CD4-positive, alpha-beta T cell (primary cell): ENCODE data around the gene CFAP70. TPM values are rescaled to one million over a fixed set of nuclear protein-coding genes. Genes with fewer than 3 reads are reported as not detected.

Experiments used
- ATAC-seq: fragments of 200-7000 bp; cut with Tn5 transposase; one replicate; pipeline ENCODE4 v1.10.0; 2022; ENCODE audit warnings: mild to moderate bottlenecking; ENCODE audit not compliant: poor library complexity
- CTCF ChIA-PET: fragments of 350-600 bp; sonication (Branson Sonifier 250); formaldehyde crosslinking; loops from one replicate; lab custom pipeline; 2021; ENCODE audit warnings: antibody characterized with exemption, inconsistent platforms; lab: Charles Lee
- POLR2A ChIA-PET: fragments of 350-600 bp; sonication (Branson Sonifier 250); formaldehyde crosslinking; loops from one replicate; lab custom pipeline; 2021; ENCODE audit warnings: antibody characterized with exemption, inconsistent platforms; lab: Charles Lee
- DNase-seq, 14 experiments: peaks; one replicate each; pipeline ENCODE4 v3.0.0-alpha.2; 2013 to 2020; ENCODE audit warnings: mixed read lengths in 2 of 14
- H3K27ac ChIP-seq, 2 donors: one replicate each; pipeline versions ENCODE4 v1.5.1 to v1.7.0; 2013; ENCODE audit warnings: low read length in 2 of 2, low read depth in 1 of 2, mild to moderate bottlenecking in 1 of 2
- H3K27me3 ChIP-seq, 2 experiments: 1 replicate in 1 of 2; 2 replicates in 1 of 2; pipeline versions ENCODE4 v1.6.1 to v1.7.0; 2013; ENCODE audit warnings: low read length in 2 of 2, control low read depth in 1 of 2, mild to moderate bottlenecking in 1 of 2, moderate library complexity in 1 of 2; ENCODE audit not compliant: insufficient read depth in 2 of 2, control insufficient read depth in 1 of 2
- H3K36me3 ChIP-seq: one replicate; pipeline ENCODE4 v1.6.1; 2013; ENCODE audit warnings: low read length, control low read depth; ENCODE audit not compliant: insufficient read depth
- H3K4me1 ChIP-seq: one replicate; pipeline ENCODE4 v1.6.1; 2013; ENCODE audit warnings: low read length, control low read depth; ENCODE audit not compliant: insufficient read depth
- H3K4me3 ChIP-seq: one replicate; pipeline ENCODE4 v1.5.1; 2013; ENCODE audit warnings: mild to moderate bottlenecking, low read length, moderate library complexity
- H3K9me3 ChIP-seq, 2 experiments: 1 replicate in 1 of 2; 2 replicates in 1 of 2; pipeline versions ENCODE4 v1.6.1 to v1.7.0; 2013; ENCODE audit warnings: low read length in 2 of 2, mild to moderate bottlenecking in 2 of 2, control low read depth in 1 of 2, moderate library complexity in 1 of 2; ENCODE audit not compliant: control insufficient read depth in 1 of 2, insufficient read depth in 1 of 2
- H3K27ac Mint-ChIP-seq: one replicate; pipeline ENCODE4 v1.8.0; 2020; ENCODE audit warnings: mixed read lengths
- H3K27me3 Mint-ChIP-seq: one replicate; pipeline ENCODE4 v1.8.0; 2021; ENCODE audit warnings: mixed read lengths
- H3K36me3 Mint-ChIP-seq: one replicate; pipeline ENCODE4 v1.8.0; 2021; ENCODE audit warnings: low read depth, mixed read lengths
- H3K4me1 Mint-ChIP-seq: one replicate; pipeline ENCODE4 v1.8.0; 2021; ENCODE audit warnings: low read depth, mixed read lengths
- H3K4me3 Mint-ChIP-seq: one replicate; pipeline ENCODE4 v1.8.0; 2020; ENCODE audit warnings: mild to moderate bottlenecking, mixed read lengths
- H3K9me3 Mint-ChIP-seq: one replicate; pipeline ENCODE4 v1.8.0; 2020; ENCODE audit warnings: mixed read lengths
- CTCF ChIP-seq: fragments of 200-600 bp; IDR thresholded peaks from one replicate; pipeline ENCODE4 v1.8.0; 2022; ENCODE audit warnings: antibody characterized with exemption, mild to moderate bottlenecking
- intact Hi-C, 2 experiments: fragments of 100-400 bp; cut with DNase I in 1 of 2; cut with micrococcal nuclease in 1 of 2; formaldehyde crosslinking; loops; one replicate each; pipeline versions ENCODE4 v1.15.1 to v1.9.0; 2023 to 2025; cut with DNase I, micrococcal nuclease
- total RNA-seq, 174 experiments: library from RNA in 2 of 174; stranded (reverse) in 2 of 174; gene quantifications; one replicate each; pipeline ENCODE4 v1.2.3 and lab custom pipeline; 2021 to 2026

CFAP70 gene
- total RNA-seq, 2 experiments from 2014 or later, result 2.6 TPM

DNA sequence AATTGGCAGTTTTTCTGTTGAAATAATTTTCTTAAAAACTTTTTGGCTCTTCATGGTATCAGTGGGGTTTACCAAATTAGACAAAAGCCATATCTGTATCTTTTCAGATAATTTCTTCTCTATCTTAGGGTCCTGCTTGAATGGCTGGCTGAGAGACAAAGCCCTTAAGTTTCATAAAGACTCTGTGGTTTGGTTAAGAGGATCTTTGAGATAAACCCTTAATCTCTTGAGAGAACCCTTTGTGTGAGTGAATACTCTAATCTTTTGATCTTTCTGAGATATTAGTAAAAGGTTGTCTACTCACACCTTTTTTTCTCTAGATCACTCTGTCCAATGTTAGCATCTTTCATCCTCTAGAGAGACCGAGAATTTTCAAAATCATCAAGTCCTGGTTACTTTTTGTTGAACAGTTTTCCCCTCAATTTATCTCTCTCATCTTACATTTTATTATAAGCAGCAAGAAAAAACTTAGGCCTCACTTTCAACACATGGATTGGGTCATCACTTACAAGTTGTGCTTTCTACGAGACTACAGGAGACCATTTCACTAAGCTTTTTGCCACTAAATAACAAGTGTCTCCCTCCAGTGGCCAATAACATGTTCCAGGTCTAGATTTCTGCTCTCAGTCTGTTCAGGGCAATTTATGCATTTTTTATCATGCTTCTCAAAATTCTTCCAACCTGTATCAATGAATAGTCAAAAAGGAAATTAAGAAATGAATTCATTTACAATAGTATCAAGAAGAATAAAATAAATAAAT is 140.1 kb downstream of the CFAP70 start:
- H3K4me3 Mint-ChIP-seq, result no peak overlapping the region
- Histone ChIP-seq H3K9me3 (no peaks in the 10 kb centered on the region), H3K27me3 (no peaks in the 10 kb centered on the region), H3K4me3 (no peak overlapping the region), H3K36me3 (peaks cover 21% of the 10 kb centered on the region), H3K27ac (no peak overlapping the region), H3K4me1 (no peaks in the 10 kb centered on the region)
- no peaks in the 10 kb centered on the region for H3K4me1 Mint-ChIP-seq
- H3K36me3 Mint-ChIP-seq, result peaks cover 63% of the 10 kb centered on the region
- ATAC-seq (no peak), DNase-seq (peak in 2 of 14 experiments; percentile 5 to 8)
- CTCF ChIA-PET, result interaction anchor here (1.3 kb wide), 1 partner anchor 15 kb away, joined by 3 read pairs; no protein-coding TSS in a partner anchor
- no peaks in the 10 kb centered on the region for H3K27me3 Mint-ChIP-seq
- POLR2A ChIA-PET, result no interaction called here
- no peaks in the 10 kb centered on the region for H3K9me3 Mint-ChIP-seq
- intact Hi-C loops, result no loop called here
- no peak for TF ChIP-seq CTCF
- H3K27ac Mint-ChIP-seq, result no peak overlapping the region

DNA sequence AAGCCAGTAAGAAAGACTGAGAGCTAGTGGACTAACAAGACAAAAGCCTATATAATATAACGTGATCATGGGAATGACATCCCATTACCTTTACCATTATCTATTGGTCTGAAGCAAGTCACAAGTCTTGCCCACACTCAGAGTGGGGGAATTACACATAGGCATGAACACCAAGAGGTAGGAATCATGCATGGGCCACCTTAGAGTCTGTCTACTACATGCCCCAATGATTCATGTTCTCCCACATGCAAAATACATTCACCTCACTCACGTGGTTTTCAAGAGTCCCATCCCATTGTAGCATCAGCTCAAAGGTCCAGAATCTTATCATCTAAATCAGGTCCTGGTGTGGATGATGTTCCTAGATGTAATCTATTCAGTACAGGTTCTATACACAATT is 141.0 kb downstream of the CFAP70 start:
- Histone ChIP-seq H3K27ac (no peak overlapping the region), H3K4me1 (no peaks in the 10 kb centered on the region), H3K9me3 (no peaks in the 10 kb centered on the region), H3K36me3 (peaks cover 21% of the 10 kb centered on the region), H3K27me3 (no peaks in the 10 kb centered on the region), H3K4me3 (no peak overlapping the region)
- no peak for DNase-seq
- ChIA-PET POLR2A (no interaction called here), CTCF (interaction anchor here (1.3 kb wide), 1 partner anchor 14 kb away, joined by 3 read pairs; no protein-coding TSS in a partner anchor)
- TF ChIP-seq CTCF, result no peak
- no peak overlapping the region for H3K27ac Mint-ChIP-seq
- H3K27me3 Mint-ChIP-seq, result no peaks in the 10 kb centered on the region
- no peak for ATAC-seq
- H3K4me3 Mint-ChIP-seq, result no peak overlapping the region
- intact Hi-C loops, result no loop called here
- no peaks in the 10 kb centered on the region for H3K4me1 Mint-ChIP-seq
- peaks cover 73% of the 10 kb centered on the region for H3K36me3 Mint-ChIP-seq
- no peaks in the 10 kb centered on the region for H3K9me3 Mint-ChIP-seq

GRCh38 chr10:73215749-73216148 is 142.9 kb downstream of the CFAP70 start:
- no peak overlapping the region for H3K4me3 ChIP-seq
- no peak overlapping the region for H3K27ac ChIP-seq
- H3K9me3 Mint-ChIP-seq, result no peaks in the 10 kb centered on the region
- POLR2A ChIA-PET, result no interaction called here
- H3K9me3 ChIP-seq, result no peaks in the 10 kb centered on the region
- peaks cover 82% of the 10 kb centered on the region for H3K36me3 Mint-ChIP-seq
- DNase-seq, result no peak
- CTCF ChIA-PET, result interaction anchor here (0.6 kb wide), 1 partner anchor 12 kb away, joined by 3 read pairs; no protein-coding TSS in a partner anchor
- peaks cover 21% of the 10 kb centered on the region for H3K36me3 ChIP-seq
- H3K4me1 Mint-ChIP-seq, result no peaks in the 10 kb centered on the region
- no peak overlapping the region for H3K4me3 Mint-ChIP-seq
- no peaks in the 10 kb centered on the region for H3K4me1 ChIP-seq
- H3K27ac Mint-ChIP-seq, result no peak overlapping the region
- no peaks in the 10 kb centered on the region for H3K27me3 ChIP-seq
- no peak for TF ChIP-seq CTCF
- H3K27me3 Mint-ChIP-seq, result no peaks in the 10 kb centered on the region
- intact Hi-C loops, result no loop called here
- no peak for ATAC-seq
